Myometrial cell (primary cell): Measurements from ENCODE around the gene NGDN. TPM values are rescaled to one million over a fixed set of nuclear protein-coding genes. Genes with fewer than 3 reads are reported as not detected.

Experiments used
- total RNA-seq: library from RNA; depleted of rRNA; stranded (reverse); fragments of >200 nt; gene quantifications from 2 replicates; pipeline ENCODE4 v1.2.3, GENCODE V29; 2015

NGDN gene, protein sequence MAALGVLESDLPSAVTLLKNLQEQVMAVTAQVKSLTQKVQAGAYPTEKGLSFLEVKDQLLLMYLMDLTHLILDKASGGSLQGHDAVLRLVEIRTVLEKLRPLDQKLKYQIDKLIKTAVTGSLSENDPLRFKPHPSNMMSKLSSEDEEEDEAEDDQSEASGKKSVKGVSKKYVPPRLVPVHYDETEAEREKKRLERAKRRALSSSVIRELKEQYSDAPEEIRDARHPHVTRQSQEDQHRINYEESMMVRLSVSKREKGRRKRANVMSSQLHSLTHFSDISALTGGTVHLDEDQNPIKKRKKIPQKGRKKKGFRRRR
- total RNA-seq: 23.4 and 26.8 TPM in 2 replicates

DNA sequence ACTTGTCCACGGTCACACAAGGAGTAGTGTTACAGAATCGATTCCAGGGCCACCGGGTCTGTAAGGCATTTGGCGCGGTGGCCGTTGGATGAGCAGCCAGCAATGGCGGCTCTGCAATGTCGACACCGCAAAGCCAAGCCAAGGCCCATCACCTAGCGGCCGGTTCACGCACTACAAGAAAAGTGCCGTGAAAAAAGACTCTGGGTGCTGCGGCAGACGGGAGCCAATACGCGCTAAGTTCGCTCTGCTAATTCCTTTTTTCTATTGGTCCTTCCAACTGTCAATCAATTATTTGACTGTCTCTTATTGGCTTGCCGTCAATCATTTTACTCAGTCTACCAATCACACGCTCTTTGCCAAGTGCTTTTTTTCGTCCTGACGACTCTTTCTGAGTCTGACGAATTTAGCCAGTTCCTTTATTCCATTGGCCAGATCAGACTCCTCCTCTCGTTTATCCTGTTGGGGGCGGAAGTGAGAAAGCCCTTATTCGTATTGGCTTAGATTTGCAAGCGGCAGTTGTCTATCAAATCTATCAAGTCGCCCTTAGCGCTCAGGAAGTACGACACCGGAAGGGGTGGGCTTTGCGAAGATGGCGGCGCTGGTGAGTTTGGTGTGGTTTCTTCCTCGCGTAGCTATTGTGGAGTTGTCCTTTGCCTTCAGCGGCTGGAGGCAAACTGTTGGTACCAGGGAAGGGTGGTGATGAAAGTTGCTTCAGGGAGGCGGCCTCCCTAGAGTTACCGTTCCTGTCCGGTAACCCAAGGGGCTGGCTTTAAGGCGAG, at the start of gene NGDN:
NGDN (plus strand) TSS at position 577 of the 779 bp plus-strand sequence; CDS start at position 590, 13 bp downstream.

DNA sequence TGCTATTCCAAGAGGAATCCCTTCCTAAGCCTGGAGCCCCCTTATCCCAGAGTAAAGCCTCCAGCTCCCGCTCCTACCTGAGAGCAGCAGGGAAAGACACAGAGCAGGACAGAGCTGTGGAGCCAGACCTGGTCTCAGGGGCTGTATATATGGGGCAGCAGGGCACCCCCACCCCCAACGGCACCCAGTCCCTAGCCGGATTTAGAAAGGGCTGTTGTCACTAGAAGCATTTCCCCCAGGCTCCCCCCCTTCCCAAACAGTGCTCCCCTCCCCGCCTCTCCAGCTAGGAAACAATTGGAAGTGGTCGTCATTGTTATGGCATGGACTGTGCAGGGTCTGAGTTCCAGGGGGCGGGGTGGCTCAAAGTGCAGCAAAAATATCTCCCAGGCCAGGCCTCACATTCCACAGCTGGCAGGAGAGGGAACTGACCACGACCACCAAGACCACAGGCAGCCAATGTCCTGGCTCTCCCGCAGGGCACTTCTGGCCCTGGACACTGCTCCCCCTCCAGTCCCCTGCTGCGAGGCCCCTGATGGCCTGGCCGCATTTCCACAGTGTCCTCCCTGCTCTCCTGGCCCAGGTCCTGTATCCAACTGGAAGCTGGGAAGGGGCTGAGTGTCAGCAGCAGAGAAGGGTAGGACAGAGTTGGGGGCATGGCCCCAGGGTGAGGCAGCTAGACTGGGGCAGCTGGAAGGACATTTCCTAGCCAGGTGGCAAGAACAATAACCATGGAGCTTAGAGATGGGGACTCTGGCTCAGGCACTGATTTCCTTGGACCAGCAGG, 33.8 kb upstream of the NGDN start, which contains the start of gene MYH7:
MYH7 (minus strand) TSS at position 118 of the 784 bp plus-strand sequence. CDS start 1,928 bp downstream, outside the sequence.

Other genes with a start within 250 kb of the NGDN start
- not detected in 2 replicates for gene RNF212B, start 231.8 kb upstream of the NGDN start, total RNA-seq
- 9.6 and 14.4 TPM in 2 replicates for gene HOMEZ, start 183.6 kb upstream of the NGDN start, total RNA-seq
- gene PPP1R3E, start 166.8 kb upstream of the NGDN start, total RNA-seq: 1.1 and 1.2 TPM in 2 replicates
- gene BCL2L2, start 162.9 kb upstream of the NGDN start, total RNA-seq: 16.7 and 21.1 TPM in 2 replicates
- 59.5 and 63.1 TPM in 2 replicates for gene PABPN1, start 148.2 kb upstream of the NGDN start, total RNA-seq
- gene SLC22A17, start 116.8 kb upstream of the NGDN start, total RNA-seq: 10.1 and 16.8 TPM in 2 replicates
- 10.5 and 11.8 TPM in 2 replicates for gene EFS, start 104.5 kb upstream of the NGDN start, total RNA-seq
- not detected in 2 replicates for gene IL25, start 96.9 kb upstream of the NGDN start, total RNA-seq
- not detected in 2 replicates for gene CMTM5, start 92.7 kb upstream of the NGDN start, total RNA-seq
- not detected in 2 replicates for gene MYH6, start 61.4 kb upstream of the NGDN start, total RNA-seq
- not detected in 2 replicates for gene MYH7, start 34.0 kb upstream of the NGDN start, total RNA-seq
- 1.9 TPM in 1 of 2 replicates, not detected in the other for gene ZFHX2, start 82.1 kb downstream of the NGDN start, total RNA-seq
- gene THTPA, start 86.6 kb downstream of the NGDN start, total RNA-seq: 10.3 and 22.5 TPM in 2 replicates
- gene AP1G2, start 98.1 kb downstream of the NGDN start, total RNA-seq: 15.9 and 23.0 TPM in 2 replicates
- gene JPH4, start 109.1 kb downstream of the NGDN start, total RNA-seq: not detected in 2 replicates
- gene DHRS2, start 166.7 kb downstream of the NGDN start, total RNA-seq: 0.29 TPM in 1 of 2 replicates, not detected in the other